22Rv1 (cell line): ENCODE measurements around the gene GBA3.

ENCODE experiments used
- H3K27ac ChIP-seq: fragments of 450-650 bp; 2 replicates; pipeline ENCODE4 v1.5.1; 2017
- CTCF ChIP-seq: fragments of 450-650 bp; IDR thresholded peaks from 2 replicates; pipeline ENCODE4 v1.5.1; 2017; ENCODE audit warnings: mild to moderate bottlenecking
- ZFX ChIP-seq: fragments of 450-650 bp; IDR thresholded peaks from 2 replicates; pipeline ENCODE4 v1.6.1; 2017; ENCODE audit warnings: antibody characterized with exemption, borderline replicate concordance

Gene GBA3

GRCh38 chr4:22842360-22843018 is 149.8 kb downstream of the GBA3 start:
- H3K27ac ChIP-seq, result no peak overlapping the region
- TF ChIP-seq CTCF, result no peak
- TF ChIP-seq ZFX, result no peak

DNA sequence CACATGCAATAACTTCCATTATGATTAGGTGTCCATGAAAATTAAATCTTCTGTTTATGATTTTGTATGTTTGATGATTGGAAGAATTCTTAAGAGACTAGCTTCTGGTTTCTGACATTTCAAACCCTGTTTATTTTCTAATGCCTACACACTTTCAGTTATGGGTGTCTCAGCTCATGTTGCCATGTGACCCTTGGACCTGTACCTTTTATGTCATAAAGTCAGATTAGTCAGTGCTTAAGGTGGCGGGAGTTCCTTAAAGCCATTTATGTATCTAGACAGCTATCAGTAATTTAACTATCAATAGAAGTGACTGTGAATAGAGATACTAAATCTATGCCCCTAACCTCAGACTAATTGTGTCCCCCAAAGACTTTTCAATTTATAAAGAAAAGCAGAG is 155.6 kb downstream of the GBA3 start:
- H3K27ac ChIP-seq, result no peak overlapping the region
- TF ChIP-seq ZFX, result no peak
- no peak for TF ChIP-seq CTCF

DNA sequence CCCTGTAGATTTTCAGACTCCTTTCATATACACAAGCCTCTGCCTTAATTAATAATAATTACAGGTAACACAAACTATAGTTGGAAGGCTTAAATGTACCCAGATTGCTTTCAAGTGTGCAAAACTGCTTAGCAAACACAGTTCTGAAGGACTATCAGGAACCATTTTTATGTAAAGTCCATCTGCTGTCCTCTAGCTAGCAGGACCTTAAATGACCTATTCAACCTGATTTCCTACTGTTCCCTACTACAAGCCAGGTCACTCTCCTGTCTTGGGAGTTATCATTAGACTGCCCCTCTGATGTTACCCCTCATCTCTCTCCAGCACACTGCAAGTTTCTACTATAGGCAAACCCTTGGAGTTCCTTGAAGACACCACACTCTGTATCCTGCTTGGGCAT is 157.3 kb downstream of the GBA3 start:
- H3K27ac ChIP-seq, result no peak overlapping the region
- TF ChIP-seq CTCF (no peak), ZFX (no peak)

- no peak overlapping the region for H3K27ac ChIP-seq
- TF ChIP-seq CTCF (no peak), ZFX (no peak)
These were observed 157.9 kb downstream of the GBA3 start for GRCh38 chr4:22850630-22851029.

DNA sequence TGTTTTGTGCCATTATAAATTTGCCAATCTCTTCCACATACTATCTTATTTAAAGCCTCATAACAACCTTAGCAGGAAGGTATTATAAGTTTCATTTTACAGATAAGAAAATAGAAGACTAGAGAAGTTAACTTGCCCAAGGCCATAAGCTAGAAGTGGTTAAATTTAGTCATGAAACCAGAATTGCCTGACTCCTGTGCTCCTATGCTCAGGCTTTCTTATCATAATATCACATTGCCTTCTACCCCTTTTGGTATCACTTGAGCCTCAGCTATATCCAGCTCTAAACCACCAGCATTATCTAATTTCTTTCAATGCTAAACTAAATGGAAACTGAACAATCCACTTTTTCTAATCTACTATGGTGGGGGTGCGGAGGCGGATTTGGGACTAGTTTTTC is 164.7 kb downstream of the GBA3 start:
- H3K27ac ChIP-seq, result no peak overlapping the region
- no peak for TF ChIP-seq CTCF
- TF ChIP-seq ZFX, result no peak

- no peak for TF ChIP-seq CTCF
- no peak for TF ChIP-seq ZFX
- no peak overlapping the region for H3K27ac ChIP-seq
These were observed 166.6 kb downstream of the GBA3 start for GRCh38 chr4:22859318-22859717.
